B cell (primary cell): ENCODE results near the gene EYS. TPM values are rescaled to one million over a fixed set of nuclear protein-coding genes. Genes with fewer than 3 reads are reported as not detected.

Experiments
- ATAC-seq: fragments of 200-7000 bp; cut with Tn5 transposase; one replicate; pipeline ENCODE4 v1.10.0; 2021; ENCODE audit warnings: low read depth, mild to moderate bottlenecking, moderate number of reproducible peaks, moderate library complexity
- CTCF ChIA-PET: fragments of 350-600 bp; sonication (Branson Sonifier 250); formaldehyde crosslinking; loops from one replicate; lab custom pipeline; 2021; ENCODE audit warnings: antibody characterized with exemption, inconsistent platforms; lab: Charles Lee
- POLR2A ChIA-PET: fragments of 350-600 bp; sonication (Branson Sonifier 250); formaldehyde crosslinking; loops from one replicate; lab custom pipeline; 2021; ENCODE audit warnings: antibody characterized with exemption; lab: Charles Lee
- DNase-seq: peaks from one replicate; pipeline ENCODE4 v3.0.0; 2013
- H2AFZ ChIP-seq: 2 replicates; pipeline ENCODE4 v1.6.1; 2012; ENCODE audit warnings: mild to moderate bottlenecking, low read depth, low read length; ENCODE audit not compliant: insufficient read depth, poor library complexity, severe bottlenecking
- H3K27ac ChIP-seq, 2 donors: 1 replicate in 1 of 2; 2 replicates in 1 of 2; pipeline ENCODE4 v1.5.1; 2012 to 2013; ENCODE audit warnings: low read length in 2 of 2, mild to moderate bottlenecking in 2 of 2, moderate library complexity in 1 of 2
- H3K27me3 ChIP-seq, 4 experiments: fragments of 200-600 bp in 1 of 4; sonication (generic) in 1 of 4; replicated peaks in 1 of 4; 1 replicate in 2 of 4; 2 replicates in 2 of 4; pipeline versions ENCODE4 v1.6.1 to v1.7.0; 2013 to 2016; ENCODE audit warnings: low read length in 3 of 4, mild to moderate bottlenecking in 2 of 4, mixed read lengths in 1 of 4, moderate library complexity in 1 of 4; ENCODE audit not compliant: insufficient read depth in 4 of 4, control insufficient read depth in 3 of 4; ENCODE audit errors: control extremely low read depth in 1 of 4
- H3K36me3 ChIP-seq, 2 experiments: replicated peaks in 1 of 2; 1 replicate in 1 of 2; 2 replicates in 1 of 2; pipeline versions ENCODE4 v1.6.1 to v1.7.1; 2013; ENCODE audit warnings: low read length in 1 of 2; ENCODE audit not compliant: insufficient read depth in 2 of 2, control insufficient read depth in 1 of 2; ENCODE audit errors: control extremely low read depth in 1 of 2, extremely low read depth in 1 of 2
- H3K4me1 ChIP-seq, 2 donors: fragments of 200-600 bp in 1 of 2; sonication (generic) in 1 of 2; 1 replicate in 1 of 2; 2 replicates in 1 of 2; pipeline versions ENCODE4 v1.5.1 to v1.6.1; 2013 to 2017; ENCODE audit warnings: low read length in 2 of 2; ENCODE audit not compliant: control insufficient read depth in 2 of 2, insufficient read depth in 2 of 2
- H3K4me2 ChIP-seq: replicated peaks from 2 replicates; pipeline ENCODE3; 2012; ENCODE audit warnings: mild to moderate bottlenecking, low read depth, low read length; ENCODE audit not compliant: poor library complexity, severe bottlenecking
- H3K4me3 ChIP-seq, 5 experiments: fragments of 200-600 bp in 1 of 5; sonication (generic) in 1 of 5; 1 replicate in 3 of 5; 2 replicates in 2 of 5; pipeline versions ENCODE4 v1.5.1 to v1.7.0; 2011 to 2016; ENCODE audit warnings: low read length in 4 of 5, mild to moderate bottlenecking in 4 of 5, low read depth in 2 of 5, control low read depth in 1 of 5, moderate library complexity in 1 of 5; ENCODE audit not compliant: insufficient read depth in 1 of 5; ENCODE audit errors: control extremely low read depth in 1 of 5, extremely low read depth in 1 of 5
- H3K79me2 ChIP-seq: fragments of 200-600 bp; sonication (generic); one replicate; pipeline ENCODE4 v1.6.0; 2016; ENCODE audit warnings: low read length; ENCODE audit not compliant: control insufficient read depth, insufficient read depth
- H3K9ac ChIP-seq: fragments of 200-600 bp; sonication (generic); 2 replicates; pipeline ENCODE4 v1.6.1; 2017; ENCODE audit warnings: mild to moderate bottlenecking, low read length, moderate library complexity
- H3K9me3 ChIP-seq, 3 donors: one replicate each; pipeline versions ENCODE4 v1.6.1 to v1.7.1; 2013; ENCODE audit warnings: low read length in 2 of 3; ENCODE audit not compliant: control insufficient read depth in 2 of 3, insufficient read depth in 1 of 3; ENCODE audit errors: control extremely low read depth in 1 of 3
- H4K20me1 ChIP-seq: 2 replicates; pipeline ENCODE4 v1.6.0; 2012; ENCODE audit warnings: mild to moderate bottlenecking, low read length; ENCODE audit not compliant: insufficient read depth, control insufficient read depth, poor library complexity, severe bottlenecking
- H3K27ac Mint-ChIP-seq: one replicate; pipeline ENCODE4 v1.8.0; 2021; ENCODE audit warnings: mixed read lengths
- H3K27me3 Mint-ChIP-seq: one replicate; pipeline ENCODE4 v1.8.0; 2021; ENCODE audit warnings: mixed read lengths
- H3K4me1 Mint-ChIP-seq: one replicate; pipeline ENCODE4 v1.8.0; 2021; ENCODE audit warnings: mixed read lengths
- H3K4me3 Mint-ChIP-seq: one replicate; pipeline ENCODE4 v1.8.0; 2021; ENCODE audit warnings: mixed read lengths
- H3K9me3 Mint-ChIP-seq: one replicate; pipeline ENCODE4 v1.8.0; 2022; ENCODE audit warnings: mixed read lengths; ENCODE audit not compliant: insufficient read depth
- EZH2 ChIP-seq: IDR thresholded peaks from 2 replicates; pipeline ENCODE4 v1.6.1; 2012; ENCODE audit warnings: borderline replicate concordance, low read depth, mild to moderate bottlenecking, moderate library complexity, low read length; ENCODE audit not compliant: insufficient read depth, poor library complexity, severe bottlenecking
- WGBS: methylation state at CpG from one replicate; pipeline ENCODE4 v1.1.5; 2013; ENCODE audit warnings: missing lambda C conversion rate; ENCODE audit not compliant: insufficient coverage; 5-methylcytosine and 5-hydroxymethylcytosine counted together
- intact Hi-C: fragments of 100-400 bp; cut with micrococcal nuclease; formaldehyde crosslinking; loops from one replicate; pipeline ENCODE4 v1.10.0; 2022
- polyA plus RNA-seq: library from polyadenylated mRNA; depleted of rRNA; stranded (reverse); fragments of >200 nt; gene quantifications from 2 replicates; pipeline ENCODE4 v1.2.3, GENCODE V29; 2012
- total RNA-seq, 2 donors: library from RNA; stranded (reverse); fragments of 120-200 nt in 1 of 2; gene quantifications; 1 replicate in 1 of 2; 2 replicates in 1 of 2; pipeline versions ENCODE4 v1.2.3 to v1.2.4, GENCODE V29; 2013 to 2022
- TF ChIP-seq, protein P1 (sequence below): fragments of 200-600 bp; IDR thresholded peaks from one replicate; pipeline ENCODE4 v1.8.0; 2022; ENCODE audit warnings: antibody characterized with exemption, mild to moderate bottlenecking

EYS gene
- total and polyA plus RNA-seq, 2 donors (not counting 1 experiment from before 2014, with no cell fraction given): not detected

DNA sequence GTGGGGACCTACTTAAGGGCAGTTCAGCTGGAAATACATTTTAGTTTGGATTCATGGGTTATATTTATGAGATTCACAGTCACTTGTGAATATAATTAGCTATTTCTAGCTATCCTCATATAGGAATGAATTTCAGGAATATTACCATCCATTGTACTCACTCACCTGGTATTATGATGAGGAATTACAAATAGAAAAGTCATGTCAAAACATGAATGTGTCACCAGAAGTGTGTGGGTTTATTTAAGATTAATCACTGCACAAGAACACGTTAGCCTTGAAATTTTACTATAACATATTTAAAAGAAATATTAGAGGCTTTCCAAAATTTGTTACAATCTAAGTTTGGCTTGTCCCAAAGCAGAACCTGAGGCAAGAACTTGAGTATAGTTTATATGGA, 1560.9 kb downstream of the EYS start:
- H3K79me2 ChIP-seq: no peaks in the 10 kb centered on the region
- DNase-seq (no peak), ATAC-seq (no peak)
- no peaks in the 10 kb centered on the region for H3K27me3 ChIP-seq
- no peaks in the 10 kb centered on the region for H3K36me3 ChIP-seq
- no peak overlapping the region for H3K4me2 ChIP-seq
- no peak overlapping the region for H3K9ac ChIP-seq
- no peaks in the 10 kb centered on the region for H3K27me3 Mint-ChIP-seq
- TF ChIP-seq, protein P1, sequence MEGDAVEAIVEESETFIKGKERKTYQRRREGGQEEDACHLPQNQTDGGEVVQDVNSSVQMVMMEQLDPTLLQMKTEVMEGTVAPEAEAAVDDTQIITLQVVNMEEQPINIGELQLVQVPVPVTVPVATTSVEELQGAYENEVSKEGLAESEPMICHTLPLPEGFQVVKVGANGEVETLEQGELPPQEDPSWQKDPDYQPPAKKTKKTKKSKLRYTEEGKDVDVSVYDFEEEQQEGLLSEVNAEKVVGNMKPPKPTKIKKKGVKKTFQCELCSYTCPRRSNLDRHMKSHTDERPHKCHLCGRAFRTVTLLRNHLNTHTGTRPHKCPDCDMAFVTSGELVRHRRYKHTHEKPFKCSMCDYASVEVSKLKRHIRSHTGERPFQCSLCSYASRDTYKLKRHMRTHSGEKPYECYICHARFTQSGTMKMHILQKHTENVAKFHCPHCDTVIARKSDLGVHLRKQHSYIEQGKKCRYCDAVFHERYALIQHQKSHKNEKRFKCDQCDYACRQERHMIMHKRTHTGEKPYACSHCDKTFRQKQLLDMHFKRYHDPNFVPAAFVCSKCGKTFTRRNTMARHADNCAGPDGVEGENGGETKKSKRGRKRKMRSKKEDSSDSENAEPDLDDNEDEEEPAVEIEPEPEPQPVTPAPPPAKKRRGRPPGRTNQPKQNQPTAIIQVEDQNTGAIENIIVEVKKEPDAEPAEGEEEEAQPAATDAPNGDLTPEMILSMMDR: no peak
- TF ChIP-seq EZH2: no peak
- H3K4me3 Mint-ChIP-seq: no peak overlapping the region
- no peaks in the 10 kb centered on the region for H3K4me1 ChIP-seq
- no CpG with 5 or more reads among the region's 1 CpG for WGBS
- H4K20me1 ChIP-seq: no peaks in the 10 kb centered on the region
- H3K4me3 ChIP-seq: no peak overlapping the region
- CTCF ChIA-PET: no interaction called here
- intact Hi-C loops: no loop called here
- POLR2A ChIA-PET: no interaction called here
- H2AFZ ChIP-seq: no peak overlapping the region
- no peak overlapping the region for H3K27ac ChIP-seq
- no peaks in the 10 kb centered on the region for H3K9me3 Mint-ChIP-seq
- no peaks in the 10 kb centered on the region for H3K9me3 ChIP-seq
- no peaks in the 10 kb centered on the region for H3K4me1 Mint-ChIP-seq
- H3K27ac Mint-ChIP-seq: no peak overlapping the region

DNA sequence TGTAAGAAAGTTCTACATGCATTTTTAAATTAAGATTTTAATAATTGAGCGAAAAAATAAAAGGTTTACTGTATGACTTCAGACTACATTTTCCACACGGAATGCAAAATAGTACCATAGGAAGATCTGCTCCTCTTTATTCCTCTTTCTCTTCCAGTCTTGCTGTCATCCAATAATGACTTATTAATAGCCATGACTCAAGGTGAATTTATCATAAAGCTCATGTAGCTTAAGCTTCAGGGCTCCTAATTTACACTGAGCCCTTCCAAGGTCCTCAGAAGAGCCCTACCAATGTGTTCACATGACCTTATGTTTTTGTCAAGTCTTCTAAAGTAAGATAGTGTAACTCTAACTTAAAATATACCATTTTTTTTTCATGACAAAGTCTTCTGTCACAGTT, 1561.4 kb downstream of the EYS start:
- TF ChIP-seq, protein P1: no peak
- TF ChIP-seq EZH2: no peak
- H3K36me3 ChIP-seq: no peaks in the 10 kb centered on the region
- no peaks in the 10 kb centered on the region for H3K4me1 ChIP-seq
- no CpG with 5 or more reads among the region's 2 CpGs for WGBS
- H3K4me3 Mint-ChIP-seq: no peak overlapping the region
- H3K9me3 Mint-ChIP-seq: no peaks in the 10 kb centered on the region
- CTCF ChIA-PET: no interaction called here
- H3K79me2 ChIP-seq: no peaks in the 10 kb centered on the region
- intact Hi-C loops: no loop called here
- no peak overlapping the region for H3K27ac ChIP-seq
- H2AFZ ChIP-seq: no peak overlapping the region
- H3K27me3 ChIP-seq: no peaks in the 10 kb centered on the region
- H4K20me1 ChIP-seq: no peaks in the 10 kb centered on the region
- ATAC-seq (no peak), DNase-seq (no peak)
- no peak overlapping the region for H3K4me2 ChIP-seq
- no peaks in the 10 kb centered on the region for H3K4me1 Mint-ChIP-seq
- H3K9me3 ChIP-seq: no peaks in the 10 kb centered on the region
- no peaks in the 10 kb centered on the region for H3K27me3 Mint-ChIP-seq
- no peak overlapping the region for H3K9ac ChIP-seq
- POLR2A ChIA-PET: no interaction called here
- H3K4me3 ChIP-seq: no peak overlapping the region
- no peak overlapping the region for H3K27ac Mint-ChIP-seq
